Smooth muscle cell (in vitro differentiated cells): Measurements from ENCODE around the gene MORN4. TPM values are rescaled to one million over a fixed set of nuclear protein-coding genes. Genes with fewer than 3 reads are reported as not detected.

ENCODE experiments used
- DNase-seq: peaks from one replicate; lab custom pipeline; 2025; ENCODE audit not compliant: unreplicated experiment; lab: John Stamatoyannopoulos, UW
- H2AFZ ChIP-seq: fragments of 200-600 bp; sonication (generic); 2 replicates; pipeline ENCODE4 v1.6.0; 2016; ENCODE audit warnings: antibody characterized with exemption, low read depth, mild to moderate bottlenecking
- H3F3A ChIP-seq: fragments of 200-600 bp; sonication (generic); 2 replicates; pipeline ENCODE4 v1.6.0; 2017; ENCODE audit warnings: antibody characterized with exemption, low read depth
- H3K27ac ChIP-seq: fragments of 200-600 bp; sonication (generic); 2 replicates; pipeline ENCODE4 v1.5.1; 2016; ENCODE audit warnings: low read depth, mild to moderate bottlenecking
- H3K27me3 ChIP-seq: fragments of 200-600 bp; sonication (generic); 2 replicates; pipeline ENCODE4 v1.6.1; 2016; ENCODE audit warnings: low read depth, mild to moderate bottlenecking
- H3K36me3 ChIP-seq: fragments of 200-600 bp; sonication (generic); 2 replicates; pipeline ENCODE4 v1.5.1; 2016; ENCODE audit warnings: low read depth
- H3K4me1 ChIP-seq: fragments of 200-600 bp; sonication (generic); 2 replicates; pipeline ENCODE4 v1.5.1; 2016; ENCODE audit warnings: low read depth
- H3K4me2 ChIP-seq: fragments of 200-600 bp; sonication (generic); 2 replicates; pipeline ENCODE4 v1.6.0; 2016; ENCODE audit warnings: mild to moderate bottlenecking
- H3K4me3 ChIP-seq: fragments of 200-600 bp; sonication (generic); 2 replicates; pipeline ENCODE4 v1.5.1; 2016; ENCODE audit warnings: mild to moderate bottlenecking
- H3K79me2 ChIP-seq: fragments of 200-600 bp; sonication (generic); 2 replicates; pipeline ENCODE4 v1.6.0; 2016; ENCODE audit warnings: low read depth, mild to moderate bottlenecking
- H3K9ac ChIP-seq: fragments of 200-600 bp; sonication (generic); 2 replicates; pipeline ENCODE4 v1.6.0; 2016; ENCODE audit warnings: low read depth
- H3K9me3 ChIP-seq: fragments of 200-600 bp; sonication (generic); replicated peaks from 2 replicates; pipeline ENCODE4 v1.5.1; 2016; ENCODE audit warnings: low read depth
- H4K20me1 ChIP-seq: fragments of 200-600 bp; sonication (generic); 2 replicates; pipeline ENCODE4 v1.6.0; 2016; ENCODE audit warnings: low read depth
- WGBS: methylation state at CpG from one replicate; pipeline ENCODE4 v1.1.7; 2016; ENCODE audit warnings: low lambda C conversion rate; 5-methylcytosine and 5-hydroxymethylcytosine counted together
- polyA plus RNA-seq: library from polyadenylated mRNA; unstranded; fragments of >200 nt; fragmentation: Nextera tagmentation; extraction: Ambion mirVana; gene quantifications from 2 replicates; pipeline ENCODE4 v1.2.1, GENCODE V29; 2016
- total RNA-seq: library from RNA; depleted of rRNA; stranded (reverse); fragments of >200 nt; gene quantifications from 2 replicates; pipeline ENCODE4 v1.2.3, GENCODE V29; 2014
- TF ChIP-seq, protein P1 (sequence below): fragments of 200-600 bp; sonication (generic); IDR thresholded peaks from 2 replicates; pipeline ENCODE4 v1.5.1; 2017; ENCODE audit warnings: borderline replicate concordance, mild to moderate bottlenecking, antibody characterized with exemption; ENCODE audit not compliant: insufficient read depth, poor library complexity, severe bottlenecking

MORN4 gene
- total and polyA plus RNA-seq, 2 experiments from 2014 or later, result 2.9 to 16.8 TPM

- peaks cover 19% of the 10 kb centered on the region for H3K4me1 ChIP-seq
- no peaks in the 10 kb centered on the region for H3K9me3 ChIP-seq
- H3K9ac ChIP-seq, result peak overlapping the region; percentile 84
- H3K36me3 ChIP-seq, result peaks cover 4% of the 10 kb centered on the region
- no peaks in the 10 kb centered on the region for H4K20me1 ChIP-seq
- peaks cover 59% of the 10 kb centered on the region for H3K79me2 ChIP-seq
- WGBS, result 53% methylated on average over 5 of the region's 5 CpGs
- TF ChIP-seq, protein P1, sequence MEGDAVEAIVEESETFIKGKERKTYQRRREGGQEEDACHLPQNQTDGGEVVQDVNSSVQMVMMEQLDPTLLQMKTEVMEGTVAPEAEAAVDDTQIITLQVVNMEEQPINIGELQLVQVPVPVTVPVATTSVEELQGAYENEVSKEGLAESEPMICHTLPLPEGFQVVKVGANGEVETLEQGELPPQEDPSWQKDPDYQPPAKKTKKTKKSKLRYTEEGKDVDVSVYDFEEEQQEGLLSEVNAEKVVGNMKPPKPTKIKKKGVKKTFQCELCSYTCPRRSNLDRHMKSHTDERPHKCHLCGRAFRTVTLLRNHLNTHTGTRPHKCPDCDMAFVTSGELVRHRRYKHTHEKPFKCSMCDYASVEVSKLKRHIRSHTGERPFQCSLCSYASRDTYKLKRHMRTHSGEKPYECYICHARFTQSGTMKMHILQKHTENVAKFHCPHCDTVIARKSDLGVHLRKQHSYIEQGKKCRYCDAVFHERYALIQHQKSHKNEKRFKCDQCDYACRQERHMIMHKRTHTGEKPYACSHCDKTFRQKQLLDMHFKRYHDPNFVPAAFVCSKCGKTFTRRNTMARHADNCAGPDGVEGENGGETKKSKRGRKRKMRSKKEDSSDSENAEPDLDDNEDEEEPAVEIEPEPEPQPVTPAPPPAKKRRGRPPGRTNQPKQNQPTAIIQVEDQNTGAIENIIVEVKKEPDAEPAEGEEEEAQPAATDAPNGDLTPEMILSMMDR, result no peak
- DNase-seq, result no peak
- no peaks in the 10 kb centered on the region for H3K27me3 ChIP-seq
- H3K27ac ChIP-seq, result peak overlapping the region; percentile 96
- peak overlapping the region; percentile 69 for H3K4me2 ChIP-seq
- no peak overlapping the region for H3K4me3 ChIP-seq
- H3F3A ChIP-seq, result peaks cover 31% of the 10 kb centered on the region
- no peak overlapping the region for H2AFZ ChIP-seq
These were observed 15.5 kb upstream of the MORN4 start for GRCh38 chr10:97648562-97649404.

DNA sequence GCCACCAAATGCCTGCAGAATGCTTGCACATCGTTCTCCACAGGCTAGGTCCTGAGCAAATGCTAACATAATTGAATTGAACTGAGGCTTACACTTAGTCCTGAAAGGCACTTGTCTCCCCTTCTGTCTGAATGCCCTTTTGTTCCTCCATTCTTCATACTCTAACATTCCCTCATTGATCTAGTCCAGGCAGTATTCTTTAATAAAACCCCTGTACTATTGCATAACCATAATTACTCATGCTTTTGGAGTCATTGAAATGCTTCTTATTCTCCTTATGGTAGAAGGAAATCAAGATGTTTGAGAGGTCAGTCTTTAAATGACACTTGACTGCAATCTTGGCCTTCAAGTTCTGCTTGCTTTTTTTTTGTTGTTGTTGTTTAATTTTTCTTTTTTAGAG, 14.3 kb upstream of the MORN4 start:
- 88% methylated on average over 1 of the region's 1 CpG for WGBS
- no peak for DNase-seq

GRCh38 chr10:97644936-97645335, 11.6 kb upstream of the MORN4 start:
- Histone ChIP-seq H3K9ac (no peak overlapping the region), H3K27ac (peak overlapping the region; percentile 42)
- WGBS, result 90% methylated on average over 4 of the region's 4 CpGs

More for the DNA sequence above, 14.3 kb upstream of the MORN4 start:
- peaks cover 6% of the 10 kb centered on the region for H4K20me1 ChIP-seq
- peak overlapping the region; percentile 96 for H3K27ac ChIP-seq
- peaks cover 31% of the 10 kb centered on the region for H3F3A ChIP-seq
- H3K4me2 ChIP-seq, result peak overlapping the region; percentile 69
- peaks cover 19% of the 10 kb centered on the region for H3K4me1 ChIP-seq
- TF ChIP-seq, protein P1, result no peak
- H3K79me2 ChIP-seq, result peaks cover 70% of the 10 kb centered on the region
- peaks cover 2% of the 10 kb centered on the region for H3K36me3 ChIP-seq
- H2AFZ ChIP-seq, result no peak overlapping the region
- H3K9me3 ChIP-seq, result no peaks in the 10 kb centered on the region
- no peak overlapping the region for H3K4me3 ChIP-seq
- no peak overlapping the region for H3K9ac ChIP-seq
- no peaks in the 10 kb centered on the region for H3K27me3 ChIP-seq

More at GRCh38 chr10:97644936-97645335, 11.6 kb upstream of the MORN4 start:
- TF ChIP-seq, protein P1, result no peak
- no peaks in the 10 kb centered on the region for H3K9me3 ChIP-seq
- H3K4me1 ChIP-seq, result peaks cover 31% of the 10 kb centered on the region
- H4K20me1 ChIP-seq, result peaks cover 19% of the 10 kb centered on the region
- peaks cover 25% of the 10 kb centered on the region for H3F3A ChIP-seq
- no peak overlapping the region for H2AFZ ChIP-seq
- peaks cover 60% of the 10 kb centered on the region for H3K79me2 ChIP-seq
- no peaks in the 10 kb centered on the region for H3K36me3 ChIP-seq
- no peak overlapping the region for H3K4me3 ChIP-seq
- no peak overlapping the region for H3K4me2 ChIP-seq
- DNase-seq, result no peak
- H3K27me3 ChIP-seq, result no peaks in the 10 kb centered on the region
